Endothelial cell of umbilical vein (primary cell): Measurements from ENCODE around the gene FARP1. TPM values are rescaled to one million over a fixed set of nuclear protein-coding genes. Genes with fewer than 3 reads are reported as not detected.

Experiments
- BruUV-seq: library from RNA; stranded (reverse); fragments of 400-500 nt; replicated peaks from 2 replicates; lab custom pipeline; 2021; lab: Mats Ljungman, UMichigan
- CTCF ChIA-PET: fragments of 300-600, 350-600 bp; sonication (Branson Sonifier 250); formaldehyde crosslinking; loops from one replicate; lab custom pipeline; 2021; ENCODE audit warnings: antibody characterized with exemption, inconsistent platforms; lab: Charles Lee
- POLR2A ChIA-PET: fragments of 300-600, 350-600 bp; sonication (Branson Sonifier 250); formaldehyde crosslinking; loops from one replicate; lab custom pipeline; 2021; ENCODE audit warnings: antibody characterized with exemption, inconsistent platforms; lab: Charles Lee
- DNase-seq: peaks from one replicate; pipeline ENCODE4 v3.0.0-alpha.2; 2011; ENCODE audit warnings: low read depth, low spot score
- FAIRE-seq: peaks from 2 replicates; lab custom pipeline; 2011; peaks lifted over from hg19 to GRCh38; lab: Jason Lieb, UNC
- H2AFZ ChIP-seq: 2 replicates; pipeline ENCODE4 v1.6.0; 2012; ENCODE audit warnings: low read depth, low read length, control low read depth, inconsistent platforms
- H3K27ac ChIP-seq: 2 replicates; pipeline ENCODE4 v1.5.1; 2011; ENCODE audit warnings: low read depth, mild to moderate bottlenecking, control low read depth, low read length, moderate library complexity; ENCODE audit not compliant: insufficient read depth
- H3K27me3 ChIP-seq, 2 experiments: 2 replicates each; pipeline versions ENCODE4 v1.6.0 to v1.6.1; 2011; ENCODE audit warnings: low read length in 2 of 2, mixed read lengths in 1 of 2; ENCODE audit not compliant: control insufficient read depth in 2 of 2, insufficient read depth in 2 of 2
- H3K36me3 ChIP-seq, 2 experiments: 2 replicates in 1 of 2; 3 replicates in 1 of 2; pipeline ENCODE4 v1.5.1; 2011; ENCODE audit warnings: low read length in 2 of 2, mild to moderate bottlenecking in 1 of 2, moderate library complexity in 1 of 2; ENCODE audit not compliant: control insufficient read depth in 2 of 2, insufficient read depth in 2 of 2; ENCODE audit errors: extremely low read depth in 1 of 2
- H3K4me1 ChIP-seq: 3 replicates; pipeline ENCODE4 v1.5.1; 2011; ENCODE audit warnings: mild to moderate bottlenecking, low read length; ENCODE audit not compliant: control insufficient read depth, insufficient read depth; ENCODE audit errors: extremely low read depth
- H3K4me2 ChIP-seq: 2 replicates; pipeline ENCODE4 v1.6.1; 2011; ENCODE audit warnings: low read length, control low read depth, mixed read lengths; ENCODE audit not compliant: insufficient read depth
- H3K4me3 ChIP-seq, 3 experiments: fragments of 200-600 bp in 1 of 3; sonication (generic), shearing (Covaris generic) in 1 of 3; replicated peaks in 1 of 3; 2 replicates each; pipeline ENCODE4 v1.5.1; 2011 to 2016; ENCODE audit warnings: control low read depth in 3 of 3, low read length in 3 of 3, mild to moderate bottlenecking in 2 of 3, inconsistent platforms in 1 of 3, low read depth in 1 of 3, moderate library complexity in 1 of 3; ENCODE audit not compliant: insufficient read depth in 1 of 3
- H3K79me2 ChIP-seq: 2 replicates; pipeline ENCODE4 v1.6.0; 2012; ENCODE audit warnings: low read length, inconsistent platforms; ENCODE audit not compliant: control insufficient read depth, insufficient read depth
- H3K9ac ChIP-seq: replicated peaks from 2 replicates; pipeline ENCODE3; 2011; ENCODE audit warnings: low read length, control low read depth; ENCODE audit not compliant: insufficient read depth; ENCODE audit errors: extremely low read depth
- H3K9me1 ChIP-seq: replicated peaks from 3 replicates; pipeline ENCODE4 v1.6.0; 2011; ENCODE audit warnings: mild to moderate bottlenecking, low read length; ENCODE audit not compliant: control insufficient read depth, insufficient read depth; ENCODE audit errors: extremely low read depth
- H3K9me3 ChIP-seq: replicated peaks from 2 replicates; pipeline ENCODE4 v1.5.1; 2012; ENCODE audit warnings: low read length, inconsistent platforms; ENCODE audit not compliant: control insufficient read depth, insufficient read depth
- H4K20me1 ChIP-seq: replicated peaks from 2 replicates; pipeline ENCODE3; 2011; ENCODE audit warnings: mild to moderate bottlenecking, low read length; ENCODE audit not compliant: control insufficient read depth, insufficient read depth; ENCODE audit errors: extremely low read depth
- EZH2 ChIP-seq: IDR thresholded peaks from 2 replicates; pipeline ENCODE4 v1.6.1; 2012; ENCODE audit warnings: borderline replicate concordance, low read depth, mild to moderate bottlenecking, moderate library complexity, low read length, inconsistent platforms; ENCODE audit not compliant: severe bottlenecking
- FOS ChIP-seq: IDR thresholded peaks from 2 replicates; pipeline ENCODE4 v1.6.1; 2011; ENCODE audit warnings: mild to moderate bottlenecking, low read length, moderate library complexity, borderline replicate concordance; ENCODE audit not compliant: insufficient read depth
- GATA2 ChIP-seq: IDR thresholded peaks from 2 replicates; pipeline ENCODE4 v1.7.0; 2011; ENCODE audit warnings: low read depth, mild to moderate bottlenecking, moderate library complexity, mixed read lengths, low read length; ENCODE audit not compliant: insufficient read length, insufficient read depth
- JUN ChIP-seq: IDR thresholded peaks from 2 replicates; pipeline ENCODE4 v1.6.1; 2011; ENCODE audit warnings: borderline replicate concordance, low read depth; ENCODE audit not compliant: insufficient read length, insufficient read depth
- MAX ChIP-seq: IDR thresholded peaks from 2 replicates; pipeline ENCODE4 v1.6.1; 2011; ENCODE audit not compliant: insufficient read depth, insufficient read length
- MYC ChIP-seq: IDR thresholded peaks from one replicate; pipeline ENCODE4 v1.6.1; 2011; ENCODE audit warnings: mild to moderate bottlenecking, low read depth, low read length
- POLR2A ChIP-seq: IDR thresholded peaks from 2 replicates; pipeline ENCODE4 v1.6.1; 2012; ENCODE audit warnings: low read depth, mild to moderate bottlenecking, control low read depth, low read length
- POLR2AphosphoS5 ChIP-seq: IDR thresholded peaks from 2 replicates; pipeline ENCODE4 v1.6.1; 2012; ENCODE audit warnings: low read depth, mild to moderate bottlenecking, control low read depth, low read length, moderate library complexity; ENCODE audit not compliant: insufficient read depth
- dilution Hi-C: fragments of 300-500 bp; cut with MboI; formaldehyde crosslinking; loops from one replicate; pipeline ENCODE4 v1.15.0; 2019; ENCODE audit warnings: low sequenced_read_pairs; ENCODE audit not compliant: extremely low pct_ligation_motif_present
- intact Hi-C: fragments of 100-400 bp; cut with micrococcal nuclease; formaldehyde crosslinking; loops from one replicate; pipeline ENCODE4 v1.10.0; 2022
- polyA plus RNA-seq, 4 experiments: library from polyadenylated mRNA; depleted of rRNA in 3 of 4; stranded (reverse) in 3 of 4; unstranded in 1 of 4; fragments of >200 nt; gene quantifications; 2 replicates each; pipeline versions ENCODE4 v1.2.1 to v1.2.3, GENCODE V29; 2011 to 2012; ENCODE audit warnings: missing spikeins in 1 of 4
- total RNA-seq: library from RNA; stranded (reverse); gene quantifications from 2 replicates; pipeline ENCODE4 v1.2.3, GENCODE V29; 2021
- TF ChIP-seq, protein P1 (sequence below), 2 donors: IDR thresholded peaks; 1 replicate in 1 of 2; 2 replicates in 1 of 2; pipeline ENCODE4 v1.5.1; 2011; ENCODE audit warnings: low read length in 2 of 2, mild to moderate bottlenecking in 2 of 2, moderate library complexity in 2 of 2, control low read depth in 1 of 2, inconsistent platforms in 1 of 2, low read depth in 1 of 2; ENCODE audit not compliant: insufficient read depth in 1 of 2; ENCODE audit errors: extremely low read depth in 1 of 2

Gene FARP1
- total and polyA plus RNA-seq, 2 donors (not counting 3 experiments of a cell fraction or from before 2014, with no cell fraction given) = 19.0 to 77.7 TPM

DNA sequence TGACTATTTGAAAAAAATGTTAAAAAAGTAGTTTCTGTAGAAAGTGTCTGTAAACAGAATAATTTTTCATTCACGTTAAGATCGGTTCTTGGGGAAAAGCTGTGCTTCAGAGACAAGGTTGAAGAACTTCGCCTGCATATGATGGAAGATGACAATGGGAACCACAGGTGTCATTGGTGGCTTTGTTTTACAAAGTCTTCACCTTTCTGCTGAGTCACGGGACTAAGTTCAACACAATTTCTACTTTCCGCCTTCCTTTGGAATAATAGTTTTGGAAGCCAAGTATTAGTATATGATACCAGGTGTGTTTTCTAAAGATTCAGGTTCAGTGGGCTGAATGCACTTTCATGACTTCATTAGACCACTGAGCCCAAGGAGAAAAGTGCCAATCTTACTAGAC is 189.8 kb downstream of the FARP1 start:
- Histone ChIP-seq H3K27me3 (no peaks in the 10 kb centered on the region), H3K9me1 (no peaks in the 10 kb centered on the region), H2AFZ (no peak overlapping the region), H4K20me1 (no peaks in the 10 kb centered on the region), H3K4me3 (no peak overlapping the region), H3K36me3 (no peaks in the 10 kb centered on the region), H3K9ac (no peak overlapping the region), H3K79me2 (no peaks in the 10 kb centered on the region), H3K27ac (no peak overlapping the region), H3K9me3 (no peaks in the 10 kb centered on the region), H3K4me1 (no peaks in the 10 kb centered on the region), H3K4me2 (no peak overlapping the region)
- DNase-seq (no peak), FAIRE-seq (no peak)
- no TSS peak for BruUV-seq
- no peak for TF ChIP-seq POLR2A
- TF ChIP-seq GATA2 = no peak
- TF ChIP-seq JUN = no peak
- TF ChIP-seq POLR2AphosphoS5 = no peak
- TF ChIP-seq, protein P1, sequence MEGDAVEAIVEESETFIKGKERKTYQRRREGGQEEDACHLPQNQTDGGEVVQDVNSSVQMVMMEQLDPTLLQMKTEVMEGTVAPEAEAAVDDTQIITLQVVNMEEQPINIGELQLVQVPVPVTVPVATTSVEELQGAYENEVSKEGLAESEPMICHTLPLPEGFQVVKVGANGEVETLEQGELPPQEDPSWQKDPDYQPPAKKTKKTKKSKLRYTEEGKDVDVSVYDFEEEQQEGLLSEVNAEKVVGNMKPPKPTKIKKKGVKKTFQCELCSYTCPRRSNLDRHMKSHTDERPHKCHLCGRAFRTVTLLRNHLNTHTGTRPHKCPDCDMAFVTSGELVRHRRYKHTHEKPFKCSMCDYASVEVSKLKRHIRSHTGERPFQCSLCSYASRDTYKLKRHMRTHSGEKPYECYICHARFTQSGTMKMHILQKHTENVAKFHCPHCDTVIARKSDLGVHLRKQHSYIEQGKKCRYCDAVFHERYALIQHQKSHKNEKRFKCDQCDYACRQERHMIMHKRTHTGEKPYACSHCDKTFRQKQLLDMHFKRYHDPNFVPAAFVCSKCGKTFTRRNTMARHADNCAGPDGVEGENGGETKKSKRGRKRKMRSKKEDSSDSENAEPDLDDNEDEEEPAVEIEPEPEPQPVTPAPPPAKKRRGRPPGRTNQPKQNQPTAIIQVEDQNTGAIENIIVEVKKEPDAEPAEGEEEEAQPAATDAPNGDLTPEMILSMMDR (IDR thresholded peaks at IDR 0.05; ENCODE audit: extremely low read depth in 1 of 2, insufficient read depth in 1 of 2, low read depth in 1 of 2, low read length in 2 of 2) = no peak
- no peak for TF ChIP-seq EZH2
- no peak for TF ChIP-seq MAX
- TF ChIP-seq FOS = no peak
- TF ChIP-seq MYC = no peak
- ChIA-PET POLR2A (no interaction called here), CTCF (interaction anchor here (0.7 to 2.0 kb wide), 2 partner anchors 17 to 289 kb away, joined by 3 to 5 read pairs; no protein-coding TSS in a partner anchor)
- intact Hi-C loops (no loop called here), dilution Hi-C loops (no loop called here)
